ENCODE data around the gene RAPGEF1. TPM values are rescaled to one million over a fixed set of nuclear protein-coding genes. Genes with fewer than 3 reads are reported as not detected.

Gene RAPGEF1
- total and polyA plus RNA-seq, 11 donors: 50.6 to 161 (median 115) TPM

- Histone ChIP-seq H3K4me1 (peaks cover 15 to 71% (median 54%) of the 10 kb centered on the region in 12 donors), H3K27ac (peak overlapping the region in 11 of 12 donors; percentile 26 to 96 (median 65)), H3K36me3 (peaks cover 0 to 9% (median 0%) of the 10 kb centered on the region in 9 donors), H3K4me3 (peak overlapping the region in 7 of 12 donors; percentile 17 to 71 (median 30)), H3K27me3 (no peaks in the 10 kb centered on the region), H3K9me3 (no peaks in the 10 kb centered on the region)
- TF ChIP-seq POLR2A (IDR thresholded peaks at IDR 0.05): no peak
- TF ChIP-seq, protein P1, sequence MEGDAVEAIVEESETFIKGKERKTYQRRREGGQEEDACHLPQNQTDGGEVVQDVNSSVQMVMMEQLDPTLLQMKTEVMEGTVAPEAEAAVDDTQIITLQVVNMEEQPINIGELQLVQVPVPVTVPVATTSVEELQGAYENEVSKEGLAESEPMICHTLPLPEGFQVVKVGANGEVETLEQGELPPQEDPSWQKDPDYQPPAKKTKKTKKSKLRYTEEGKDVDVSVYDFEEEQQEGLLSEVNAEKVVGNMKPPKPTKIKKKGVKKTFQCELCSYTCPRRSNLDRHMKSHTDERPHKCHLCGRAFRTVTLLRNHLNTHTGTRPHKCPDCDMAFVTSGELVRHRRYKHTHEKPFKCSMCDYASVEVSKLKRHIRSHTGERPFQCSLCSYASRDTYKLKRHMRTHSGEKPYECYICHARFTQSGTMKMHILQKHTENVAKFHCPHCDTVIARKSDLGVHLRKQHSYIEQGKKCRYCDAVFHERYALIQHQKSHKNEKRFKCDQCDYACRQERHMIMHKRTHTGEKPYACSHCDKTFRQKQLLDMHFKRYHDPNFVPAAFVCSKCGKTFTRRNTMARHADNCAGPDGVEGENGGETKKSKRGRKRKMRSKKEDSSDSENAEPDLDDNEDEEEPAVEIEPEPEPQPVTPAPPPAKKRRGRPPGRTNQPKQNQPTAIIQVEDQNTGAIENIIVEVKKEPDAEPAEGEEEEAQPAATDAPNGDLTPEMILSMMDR (IDR thresholded peaks at IDR 0.05): no peak
- ATAC-seq (no peak), DNase-seq (peak in 1 of 5 donors; percentile 15)
- intact Hi-C loops (cut with DNase I): loop anchor here (2.0 to 10.0 kb wide), 9 partner anchors 29 to 130 kb away; no protein-coding TSS in a partner anchor
- 87 to 95% (median 93%) methylated on average over 12 of the region's 12 CpGs for WGBS, 4 donors
These were observed 2.5 kb downstream of the RAPGEF1 start for GRCh38 chr9:131737426-131737825.

GRCh38 chr9:131736431-131736830, 3.4 kb downstream of the RAPGEF1 start:
- Histone ChIP-seq H3K27me3 (no peaks in the 10 kb centered on the region), H3K4me3 (peak overlapping the region in 5 of 12 donors; percentile 17 to 30 (median 18)), H3K36me3 (peaks cover 0 to 9% (median 0%) of the 10 kb centered on the region in 9 donors), H3K9me3 (no peaks in the 10 kb centered on the region), H3K4me1 (peaks cover 15 to 81% (median 64%) of the 10 kb centered on the region in 12 donors), H3K27ac (peak overlapping the region; percentile 26 to 96 (median 58))
- 47 to 57% (median 55%) methylated on average over 4 of the region's 4 CpGs for WGBS, 4 donors
- ATAC-seq (no peak), DNase-seq (peak in 1 of 5 donors; percentile 21)
- intact Hi-C loops (cut with DNase I): loop anchor here (2.0 to 10.0 kb wide), 9 partner anchors 28 to 129 kb away; no protein-coding TSS in a partner anchor
- TF ChIP-seq, protein P1 (IDR thresholded peaks at IDR 0.05): no peak
- no peak for TF ChIP-seq POLR2A (IDR thresholded peaks at IDR 0.05)

DNA sequence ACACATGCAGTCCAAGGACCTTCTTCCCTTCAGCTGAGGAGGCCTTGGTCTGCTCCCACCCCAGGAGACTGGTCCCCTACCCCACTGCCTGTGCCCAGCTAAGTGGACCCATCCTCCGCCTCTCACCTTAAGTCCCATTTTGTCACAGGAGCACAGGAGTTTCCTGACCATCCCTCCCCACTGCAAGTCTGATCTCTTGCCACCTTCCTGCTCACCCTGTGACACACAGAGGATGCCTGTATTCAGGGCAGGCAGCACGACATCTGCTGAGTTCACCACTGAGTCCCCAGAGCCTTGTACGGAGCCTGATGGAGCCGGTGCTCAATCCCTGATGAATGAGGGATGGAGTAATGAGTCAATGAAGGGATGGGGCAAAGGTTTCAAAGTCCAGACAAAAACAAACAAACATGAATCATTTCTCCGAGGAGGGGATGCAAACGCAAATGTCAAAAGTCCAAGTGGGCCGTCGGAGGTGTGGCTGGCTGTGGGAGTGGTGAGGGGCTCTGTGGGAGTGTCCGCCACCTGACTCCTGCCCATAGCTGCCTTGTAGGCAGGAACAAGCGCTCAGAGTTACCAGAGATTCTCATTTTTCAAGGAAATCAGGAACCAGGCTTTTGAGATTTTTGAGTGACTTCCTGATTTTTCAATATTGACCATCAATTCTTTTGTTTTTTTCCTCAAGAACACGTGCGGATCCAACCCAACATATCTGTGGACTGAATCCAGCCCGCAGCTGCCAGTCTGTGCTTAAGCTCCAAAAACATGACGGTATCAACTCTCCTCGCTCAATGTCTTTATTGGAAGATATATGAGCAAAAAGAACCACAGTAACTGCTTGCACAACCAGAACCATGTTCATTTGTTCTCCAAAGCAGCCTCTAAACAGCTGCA, 4.4 kb downstream of the RAPGEF1 start:
- Histone ChIP-seq H3K27ac (peak overlapping the region in 11 of 12 donors; percentile 14 to 96 (median 65)), H3K4me3 (peak overlapping the region in 2 of 12 donors; percentile 17), H3K4me1 (peaks cover 15 to 89% (median 69%) of the 10 kb centered on the region in 12 donors), H3K36me3 (peaks cover 0 to 9% (median 0%) of the 10 kb centered on the region in 9 donors), H3K9me3 (no peaks in the 10 kb centered on the region), H3K27me3 (no peaks in the 10 kb centered on the region)
- TF ChIP-seq, protein P1 (IDR thresholded peaks at IDR 0.05): no peak
- no peak for TF ChIP-seq POLR2A (IDR thresholded peaks at IDR 0.05)
- DNase-seq (peak in 1 of 5 donors; percentile 20), ATAC-seq (no peak)
- 76 to 86% (median 83%) methylated on average over 15 of the region's 15 CpGs for WGBS, 4 donors
- intact Hi-C loops (cut with DNase I): loop anchor here (2.0 to 10.0 kb wide), 9 partner anchors 27 to 128 kb away; no protein-coding TSS in a partner anchor

- Histone ChIP-seq H3K9me3 (no peaks in the 10 kb centered on the region), H3K4me1 (peaks cover 15 to 92% (median 68%) of the 10 kb centered on the region in 12 donors), H3K27ac (peak overlapping the region in 8 of 12 donors; percentile 9 to 96 (median 64)), H3K27me3 (no peaks in the 10 kb centered on the region), H3K4me3 (peak overlapping the region in 1 of 12 donors; percentile 13), H3K36me3 (peaks cover 0 to 9% (median 0%) of the 10 kb centered on the region in 9 donors)
- WGBS, 4 donors: 79 to 92% (median 83%) methylated on average over 8 of the region's 8 CpGs
- ATAC-seq (no peak), DNase-seq (no peak)
- intact Hi-C loops (cut with DNase I): loop anchor here (5.0 to 10.0 kb wide), 8 partner anchors 37 to 127 kb away; no protein-coding TSS in a partner anchor
- no peak for TF ChIP-seq POLR2A (IDR thresholded peaks at IDR 0.05)
- TF ChIP-seq, protein P1 (IDR thresholded peaks at IDR 0.05): no peak
These were observed 5.1 kb downstream of the RAPGEF1 start for GRCh38 chr9:131734781-131735180.
